Measurements from ENCODE around the gene TBL3. TPM values are rescaled to one million over a fixed set of nuclear protein-coding genes. Genes with fewer than 3 reads are reported as not detected.

Gene TBL3
- total RNA-seq, 2 donors from 2014 or later, result 22.6 to 24.4 TPM

DNA sequence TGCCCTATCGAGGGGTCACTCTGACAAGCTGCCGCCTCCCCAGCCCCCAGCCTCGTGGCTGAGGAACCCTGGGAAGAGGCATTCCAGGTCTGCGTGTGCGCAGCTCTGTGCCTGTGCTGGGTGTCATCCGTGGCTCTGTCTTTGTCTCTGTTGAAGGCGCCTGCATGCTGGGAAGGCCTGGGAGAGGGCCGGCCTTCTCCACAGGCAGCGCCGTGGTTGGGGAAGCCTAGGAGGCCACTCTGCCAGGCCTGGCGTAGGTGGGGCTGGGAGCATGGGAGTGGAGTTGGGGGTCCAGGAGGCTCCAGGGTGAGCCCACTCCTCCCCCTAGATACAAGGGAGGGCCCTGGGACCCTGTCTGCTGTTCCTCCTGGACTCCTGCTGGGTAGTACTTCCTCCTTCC is 58.2 kb downstream of the TBL3 start:
- Mint-ChIP-seq H3K36me3 (ENCODE audit: insufficient read depth in 2 of 2) (no peaks in the 10 kb centered on the region), H3K4me3 (no peak overlapping the region), H3K4me1 (ENCODE audit: low read depth) (no peaks in the 10 kb centered on the region), H3K27me3 (ENCODE audit: low read depth) (peaks cover 17% of the 10 kb centered on the region), H3K9me3 (no peaks in the 10 kb centered on the region), H3K27ac (no peak overlapping the region)
- ATAC-seq (replicated peaks in 1 of 2) (no peak), DNase-seq (no peak)

DNA sequence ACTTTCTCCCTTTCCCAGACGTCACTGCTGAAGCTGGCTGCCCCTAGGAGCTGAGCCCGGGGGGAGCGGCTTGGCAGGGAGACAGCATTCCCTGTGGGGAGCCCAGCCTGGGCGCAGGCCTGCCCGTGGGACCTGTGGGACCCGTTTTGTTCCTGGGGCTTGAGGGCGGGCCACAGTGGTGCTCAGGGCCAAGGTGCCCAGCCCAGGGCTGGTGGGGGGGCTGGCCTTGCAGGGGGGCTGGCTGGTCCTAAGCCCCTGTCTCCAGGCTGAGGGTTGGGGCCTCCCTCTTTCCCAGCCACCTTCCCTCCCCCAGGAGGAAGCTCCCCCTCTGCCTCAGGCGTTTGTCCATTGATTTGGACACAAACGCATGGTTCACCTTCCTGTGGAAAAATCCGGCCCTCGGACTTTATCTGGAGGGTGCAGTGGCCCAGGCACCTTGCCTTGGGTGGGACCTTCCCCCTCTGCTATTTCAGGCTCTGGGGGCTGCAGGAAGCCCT is 59.3 kb downstream of the TBL3 start:
- Mint-ChIP-seq H3K36me3 (ENCODE audit: insufficient read depth in 2 of 2) (no peaks in the 10 kb centered on the region), H3K4me3 (no peak overlapping the region), H3K27ac (no peak overlapping the region), H3K27me3 (ENCODE audit: low read depth) (peaks cover 11% of the 10 kb centered on the region), H3K9me3 (no peaks in the 10 kb centered on the region), H3K4me1 (ENCODE audit: low read depth) (no peaks in the 10 kb centered on the region)
- DNase-seq (no peak), ATAC-seq (replicated peaks in 1 of 2) (no peak)

Other genes with a start within 250 kb of the TBL3 start
- 10 to 100 TPM; 55.0 to 56.1 TPM for gene NME3, start 200.5 kb upstream of the TBL3 start, total RNA-seq
- gene EME2, start 199.2 kb upstream of the TBL3 start, total RNA-seq, result 10 to 100 TPM; 14.4 to 18.6 TPM
- 100 to 1,000 TPM in 1 of 2 donors, 10 to 100 TPM in 1; 86.0 to 123 TPM for gene MRPS34, start 198.9 kb upstream of the TBL3 start, total RNA-seq
- 10 to 100 TPM; 37.1 to 40.1 TPM for gene SPSB3, start 189.5 kb upstream of the TBL3 start, total RNA-seq
- gene NUBP2, start 189.1 kb upstream of the TBL3 start, total RNA-seq, result 10 to 100 TPM; 47.8 to 50.1 TPM
- under 1 TPM; 0.14 to 0.37 TPM for gene IGFALS, start 178.3 kb upstream of the TBL3 start, total RNA-seq
- gene HAGH, start 145.2 kb upstream of the TBL3 start, total RNA-seq, result 10 to 100 TPM; 45.0 to 53.5 TPM
- 10 to 100 TPM; 11.1 to 13.5 TPM for gene FAHD1, start 144.8 kb upstream of the TBL3 start, total RNA-seq
- under 1 TPM; 0.53 to 0.94 TPM for gene MEIOB, start 99.9 kb upstream of the TBL3 start, total RNA-seq
- not detected for gene HS3ST6, start 53.6 kb upstream of the TBL3 start, total RNA-seq
- gene MSRB1, start 28.9 kb upstream of the TBL3 start, total RNA-seq, result 10 to 100 TPM; 17.9 to 18.8 TPM
- under 1 TPM; 0.38 to 0.51 TPM for gene RPL3L, start 17.4 kb upstream of the TBL3 start, total RNA-seq
- gene NDUFB10, start 12.5 kb upstream of the TBL3 start, total RNA-seq, result 10 to 100 TPM; 69.3 to 98.3 TPM
- gene RPS2, start 7.2 kb upstream of the TBL3 start, total RNA-seq, result 1,000 to 10,000 TPM; 5,556 to 5,984 TPM
- gene RNF151, start 5.2 kb upstream of the TBL3 start, total RNA-seq, result under 1 TPM in 1 of 2 donors, not detected in 1; 0.81 TPM
- gene NOXO1, start 9.4 kb downstream of the TBL3 start, total RNA-seq, result 1 to 10 TPM in 1 of 2 donors, not detected in 1; 1.8 TPM
- 10 to 100 TPM; 41.4 to 49.3 TPM for gene GFER, start 12.1 kb downstream of the TBL3 start, total RNA-seq
- 10 to 100 TPM; 38.6 to 50.9 TPM for gene SYNGR3, start 17.9 kb downstream of the TBL3 start, total RNA-seq
- gene ZNF598, start 37.8 kb downstream of the TBL3 start, total RNA-seq, result 100 to 1,000 TPM in 1 of 2 donors, 10 to 100 TPM in 1; 87.1 to 110 TPM
- gene NPW, start 47.7 kb downstream of the TBL3 start, total RNA-seq, result 1 to 10 TPM; 1.5 to 1.9 TPM
- 1 to 10 TPM; 2.2 to 3.0 TPM for gene NHERF2, start 54.8 kb downstream of the TBL3 start, total RNA-seq
- 10 to 100 TPM; 13.2 to 21.0 TPM for gene NTHL1, start 75.8 kb downstream of the TBL3 start, total RNA-seq
- gene TSC2, start 75.9 kb downstream of the TBL3 start, total RNA-seq, result 10 to 100 TPM; 96.6 to 98.4 TPM
- 10 to 100 TPM; 90.2 to 95.7 TPM for gene PKD1, start 163.8 kb downstream of the TBL3 start, total RNA-seq
- 1 to 10 TPM in 1 of 2 donors, under 1 TPM in 1; 0.82 to 2.0 TPM for gene RAB26, start 176.6 kb downstream of the TBL3 start, total RNA-seq
- gene TRAF7, start 183.7 kb downstream of the TBL3 start, total RNA-seq, result 10 to 100 TPM; 66.4 to 72.9 TPM
- 1 to 10 TPM in 1 of 2 donors, under 1 TPM in 1; 0.89 to 2.1 TPM for gene CASKIN1, start 224.6 kb downstream of the TBL3 start, total RNA-seq
- 10 to 100 TPM; 54.9 to 65.6 TPM for gene MLST8, start 233.4 kb downstream of the TBL3 start, total RNA-seq
- gene BRICD5, start 238.8 kb downstream of the TBL3 start, total RNA-seq, result 10 to 100 TPM; 12.8 to 14.4 TPM
- gene PGP, start 242.8 kb downstream of the TBL3 start, total RNA-seq, result 10 to 100 TPM; 12.1 to 12.6 TPM

Data from activated T-cell treated with anti-CD3 and anti-CD28 coated beads, Interleukin-2, amount 50 U/mL, for 72 hours (primary cell).